WTC11 (cell line): Measurements from ENCODE around the gene MAX. TPM values are rescaled to one million over a fixed set of nuclear protein-coding genes. Genes with fewer than 3 reads are reported as not detected.

Experiments
- ATAC-seq: fragments of 200-7000 bp; cut with Tn5 transposase; 2 replicates; pipeline ENCODE4 v1.10.0; 2021; ENCODE audit warnings: mild to moderate bottlenecking, moderate library complexity
- CTCF ChIA-PET: fragments of 300-600 bp; sonication (Branson Sonifier 250); formaldehyde crosslinking; loops from one replicate; lab custom pipeline; 2021; ENCODE audit warnings: antibody characterized with exemption; lab: Charles Lee
- POLR2A ChIA-PET: fragments of 350-600 bp; sonication (Branson Sonifier 250); formaldehyde crosslinking; loops from one replicate; lab custom pipeline; 2021; ENCODE audit warnings: antibody characterized with exemption; lab: Charles Lee
- DNase-seq: peaks from one replicate; pipeline ENCODE4 v3.0.0; 2021; ENCODE audit warnings: low spot score
- H3K27ac Mint-ChIP-seq: 2 replicates; pipeline ENCODE4 v1.8.0; 2021; ENCODE audit warnings: mixed read lengths
- H3K27me3 Mint-ChIP-seq: 2 replicates; pipeline ENCODE4 v1.8.0; 2021; ENCODE audit warnings: low read depth, mild to moderate bottlenecking, moderate library complexity, mixed read lengths
- H3K36me3 Mint-ChIP-seq: 2 replicates; pipeline ENCODE4 v1.8.0; 2021; ENCODE audit warnings: mixed read lengths
- H3K4me1 Mint-ChIP-seq: 2 replicates; pipeline ENCODE4 v1.8.0; 2022; ENCODE audit warnings: mixed read lengths
- H3K4me3 Mint-ChIP-seq: 2 replicates; pipeline ENCODE4 v1.8.0; 2021; ENCODE audit warnings: mild to moderate bottlenecking, moderate library complexity, mixed read lengths
- H3K9me3 Mint-ChIP-seq: 2 replicates; pipeline ENCODE4 v1.8.0; 2021; ENCODE audit warnings: mixed read lengths
- E2F4 ChIP-seq: sonication (generic); formaldehyde crosslinking; IDR thresholded peaks from 2 replicates; pipeline ENCODE4 v1.8.1; 2022; ENCODE audit warnings: low read depth, mild to moderate bottlenecking, moderate library complexity, missing genetic modification reagents, borderline replicate concordance
- E2F5 ChIP-seq: sonication (generic); formaldehyde crosslinking; IDR thresholded peaks from 2 replicates; pipeline ENCODE4 v1.8.1; 2022; ENCODE audit warnings: mild to moderate bottlenecking, moderate library complexity, missing genetic modification reagents
- EMX1 ChIP-seq: fragments of 250-450 bp; sonication (Bioruptor Pico); IDR thresholded peaks from 2 replicates; pipeline ENCODE4 v1.8.0; 2021; ENCODE audit warnings: mild to moderate bottlenecking
- ERG ChIP-seq: fragments of 250-450 bp; sonication (Bioruptor Pico); IDR thresholded peaks from 2 replicates; pipeline ENCODE4 v1.8.0; 2021; ENCODE audit warnings: mild to moderate bottlenecking
- MAX ChIP-seq: sonication (generic); formaldehyde crosslinking; IDR thresholded peaks from 2 replicates; pipeline ENCODE4 v1.8.0; 2022; ENCODE audit warnings: mild to moderate bottlenecking, missing genetic modification reagents
- MYBL2 ChIP-seq: sonication (generic); formaldehyde crosslinking; IDR thresholded peaks from 2 replicates; pipeline ENCODE4 v1.8.1; 2023; ENCODE audit warnings: mild to moderate bottlenecking, moderate library complexity, missing genetic modification reagents
- NR2C2 ChIP-seq: sonication (generic); formaldehyde crosslinking; IDR thresholded peaks from 2 replicates; pipeline ENCODE4 v1.8.0; 2022; ENCODE audit warnings: mild to moderate bottlenecking, missing genetic modification reagents
- PRRX2 ChIP-seq: fragments of 250-450 bp; sonication (Bioruptor Pico); IDR thresholded peaks from 2 replicates; pipeline ENCODE4 v1.8.0; 2021; ENCODE audit warnings: mild to moderate bottlenecking
- RELA ChIP-seq: sonication (generic); formaldehyde crosslinking; IDR thresholded peaks from 2 replicates; pipeline ENCODE4 v1.8.1; 2022; ENCODE audit warnings: missing genetic modification reagents, mild to moderate bottlenecking, borderline replicate concordance
- SMAD4 ChIP-seq: sonication (generic); formaldehyde crosslinking; IDR thresholded peaks from 2 replicates; pipeline ENCODE4 v1.8.0; 2022; ENCODE audit warnings: mild to moderate bottlenecking, missing genetic modification reagents
- ZBTB21 ChIP-seq: sonication (generic); formaldehyde crosslinking; IDR thresholded peaks from 2 replicates; pipeline ENCODE4 v1.8.1; 2023; ENCODE audit warnings: mild to moderate bottlenecking, missing genetic modification reagents, borderline replicate concordance
- ZMAT4 ChIP-seq: fragments of 250-450 bp; sonication (Bioruptor Pico); IDR thresholded peaks from 2 replicates; pipeline ENCODE4 v1.9.0; 2021; ENCODE audit warnings: mild to moderate bottlenecking
- ZNF263 ChIP-seq: sonication (generic); formaldehyde crosslinking; IDR thresholded peaks from 2 replicates; pipeline ENCODE4 v1.8.1; 2022; ENCODE audit warnings: low read depth, mild to moderate bottlenecking, moderate library complexity, missing genetic modification reagents
- ZNF396 ChIP-seq: fragments of 250-450 bp; sonication (Bioruptor Pico); IDR thresholded peaks from 2 replicates; pipeline ENCODE4 v1.8.0; 2021; ENCODE audit warnings: mild to moderate bottlenecking, moderate library complexity, borderline replicate concordance
- ZNF423 ChIP-seq: fragments of 250-450 bp; sonication (Bioruptor Pico); IDR thresholded peaks from 2 replicates; pipeline ENCODE4 v2.1.2; 2022; ENCODE audit warnings: mild to moderate bottlenecking, moderate library complexity
- ZNF512 ChIP-seq: sonication (generic); formaldehyde crosslinking; IDR thresholded peaks from 2 replicates; pipeline ENCODE4 v1.8.1; 2022; ENCODE audit warnings: missing genetic modification reagents, borderline replicate concordance
- ZNF671 ChIP-seq: fragments of 250-450 bp; sonication (Bioruptor Pico); IDR thresholded peaks from 2 replicates; pipeline ENCODE4 v1.8.0; 2021; ENCODE audit warnings: mild to moderate bottlenecking
- ZSCAN18 ChIP-seq: fragments of 250-450 bp; sonication (Bioruptor Pico); IDR thresholded peaks from 2 replicates; pipeline ENCODE4 v2.1.2; 2022; ENCODE audit warnings: mild to moderate bottlenecking, moderate library complexity
- total RNA-seq: library from RNA; stranded (reverse); gene quantifications from 3 replicates; pipeline ENCODE4 v1.2.3, GENCODE V29; 2021
- TF ChIP-seq, protein P1 (sequence below): sonication (generic); formaldehyde crosslinking; conservative IDR thresholded peaks from 2 replicates; pipeline ENCODE4 v1.8.1; 2023; ENCODE audit warnings: mild to moderate bottlenecking, low read depth, missing genetic modification reagents, moderate library complexity
- TF ChIP-seq, protein P2 (sequence below): sonication (generic); formaldehyde crosslinking; IDR thresholded peaks from 2 replicates; pipeline ENCODE4 v1.8.1; 2023; ENCODE audit warnings: mild to moderate bottlenecking, missing genetic modification reagents, moderate library complexity

Gene MAX
- total RNA-seq, 1 experiment from 2014 or later, result 58.5 TPM

- TF ChIP-seq E2F5 (CRISPR knock-in tag) (no peak), RELA (no peak), ZBTB21 (CRISPR knock-in tag) (no peak), ERG (CRISPR knock-in tag) (no peak), ZMAT4 (CRISPR knock-in tag) (no peak), ZNF512 (no peak), MYBL2 (no peak), PRRX2 (no peak)
- TF ChIP-seq, protein P1, sequence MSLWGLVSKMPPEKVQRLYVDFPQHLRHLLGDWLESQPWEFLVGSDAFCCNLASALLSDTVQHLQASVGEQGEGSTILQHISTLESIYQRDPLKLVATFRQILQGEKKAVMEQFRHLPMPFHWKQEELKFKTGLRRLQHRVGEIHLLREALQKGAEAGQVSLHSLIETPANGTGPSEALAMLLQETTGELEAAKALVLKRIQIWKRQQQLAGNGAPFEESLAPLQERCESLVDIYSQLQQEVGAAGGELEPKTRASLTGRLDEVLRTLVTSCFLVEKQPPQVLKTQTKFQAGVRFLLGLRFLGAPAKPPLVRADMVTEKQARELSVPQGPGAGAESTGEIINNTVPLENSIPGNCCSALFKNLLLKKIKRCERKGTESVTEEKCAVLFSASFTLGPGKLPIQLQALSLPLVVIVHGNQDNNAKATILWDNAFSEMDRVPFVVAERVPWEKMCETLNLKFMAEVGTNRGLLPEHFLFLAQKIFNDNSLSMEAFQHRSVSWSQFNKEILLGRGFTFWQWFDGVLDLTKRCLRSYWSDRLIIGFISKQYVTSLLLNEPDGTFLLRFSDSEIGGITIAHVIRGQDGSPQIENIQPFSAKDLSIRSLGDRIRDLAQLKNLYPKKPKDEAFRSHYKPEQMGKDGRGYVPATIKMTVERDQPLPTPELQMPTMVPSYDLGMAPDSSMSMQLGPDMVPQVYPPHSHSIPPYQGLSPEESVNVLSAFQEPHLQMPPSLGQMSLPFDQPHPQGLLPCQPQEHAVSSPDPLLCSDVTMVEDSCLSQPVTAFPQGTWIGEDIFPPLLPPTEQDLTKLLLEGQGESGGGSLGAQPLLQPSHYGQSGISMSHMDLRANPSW (CRISPR knock-in tag), result no peak
- TF ChIP-seq, protein P2, sequence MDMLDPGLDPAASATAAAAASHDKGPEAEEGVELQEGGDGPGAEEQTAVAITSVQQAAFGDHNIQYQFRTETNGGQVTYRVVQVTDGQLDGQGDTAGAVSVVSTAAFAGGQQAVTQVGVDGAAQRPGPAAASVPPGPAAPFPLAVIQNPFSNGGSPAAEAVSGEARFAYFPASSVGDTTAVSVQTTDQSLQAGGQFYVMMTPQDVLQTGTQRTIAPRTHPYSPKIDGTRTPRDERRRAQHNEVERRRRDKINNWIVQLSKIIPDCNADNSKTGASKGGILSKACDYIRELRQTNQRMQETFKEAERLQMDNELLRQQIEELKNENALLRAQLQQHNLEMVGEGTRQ, result no peak
- TF ChIP-seq, all 79 proteins: peak for 0
These were observed 39.9 kb downstream of the MAX start (continued) for GRCh38 chr14:65062096-65063075.

DNA sequence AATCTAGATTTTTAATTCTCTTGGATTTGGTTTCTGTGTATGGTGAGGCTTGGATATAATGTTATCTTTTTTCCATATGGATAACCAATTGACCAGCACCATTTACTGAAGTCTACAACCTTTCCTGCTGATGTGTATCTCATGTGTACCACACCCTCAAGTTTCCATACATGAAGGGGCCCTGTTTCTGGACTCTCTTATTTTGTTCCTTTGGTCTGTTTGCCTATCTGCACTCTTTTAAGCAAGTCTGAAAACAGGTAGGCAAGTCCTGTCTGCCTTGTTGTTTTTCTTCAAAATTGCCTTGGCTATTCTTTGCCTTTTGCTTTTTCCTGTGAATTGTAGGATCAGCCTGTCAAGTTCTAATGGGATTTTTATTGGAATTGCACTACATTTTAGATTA lies 44.6 kb downstream of the MAX start:
- ChIA-PET CTCF (no interaction called here), POLR2A (no interaction called here)
- Mint-ChIP-seq H3K4me1 (peaks cover 3% of the 10 kb centered on the region; the same call in 1 of the 2 replicates), H3K27ac (no peak overlapping the region), H3K36me3 (peaks cover 17% of the 10 kb centered on the region), H3K27me3 (no peaks in the 10 kb centered on the region), H3K9me3 (no peaks in the 10 kb centered on the region)
- DNase-seq (no peak), ATAC-seq (no peak)
- TF ChIP-seq MAX (CRISPR knock-in tag), result no peak
- TF ChIP-seq ZNF263, result no peak
- TF ChIP-seq ZSCAN18 (CRISPR knock-in tag), result no peak
- TF ChIP-seq ZNF396 (CRISPR knock-in tag), result no peak
- no peak for TF ChIP-seq SMAD4 (CRISPR knock-in tag)
- no peak for TF ChIP-seq EMX1
- TF ChIP-seq PRRX2, result no peak
- no peak for TF ChIP-seq E2F4
- no peak for TF ChIP-seq ZNF423 (CRISPR knock-in tag)
- no peak for TF ChIP-seq NR2C2
- no peak for TF ChIP-seq ZNF671
- no peak for TF ChIP-seq ERG (CRISPR knock-in tag)
- TF ChIP-seq, all 79 proteins: peak for 0
- no peak overlapping the region for H3K4me3 Mint-ChIP-seq
